HG02973 (cell line): ENCODE measurements around the gene MYO1F.
"Not testable (repeated sequence)": the region's sequence is repeated elsewhere in the genome, so short reads cannot be mapped to it uniquely, and the experiment has no call there.

Experiments used
- ATAC-seq: cut with Tn5 transposase; IDR thresholded peaks from one replicate; pipeline ENCODE4 v1.9.1; 2021; ENCODE audit warnings: moderate library complexity; ENCODE audit not compliant: unreplicated experiment

Gene MYO1F

GRCh38 chr19:8567522-8568172 is 9.6 kb downstream of the MYO1F start:
- ATAC-seq, result no peak

DNA sequence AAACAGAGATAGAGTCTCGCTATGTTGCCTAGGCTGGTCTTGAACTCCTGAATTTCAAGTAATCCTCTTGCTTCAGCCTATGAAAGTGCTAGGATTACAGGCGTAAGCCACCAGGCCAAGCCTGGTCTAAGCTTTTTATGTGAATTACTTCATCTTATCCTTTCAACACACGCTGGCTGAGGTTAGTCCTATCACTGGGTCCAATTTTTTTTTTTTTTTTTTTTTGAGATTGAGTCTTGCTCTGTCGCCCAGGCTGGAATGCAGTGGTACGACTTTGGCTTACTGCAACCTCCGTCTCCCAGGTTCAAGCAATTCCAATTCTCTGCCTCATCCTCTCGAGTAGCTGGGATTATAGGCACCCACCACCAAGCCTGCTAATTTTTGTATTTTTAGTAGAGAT is 10.4 kb downstream of the MYO1F start:
- no peak for ATAC-seq

DNA sequence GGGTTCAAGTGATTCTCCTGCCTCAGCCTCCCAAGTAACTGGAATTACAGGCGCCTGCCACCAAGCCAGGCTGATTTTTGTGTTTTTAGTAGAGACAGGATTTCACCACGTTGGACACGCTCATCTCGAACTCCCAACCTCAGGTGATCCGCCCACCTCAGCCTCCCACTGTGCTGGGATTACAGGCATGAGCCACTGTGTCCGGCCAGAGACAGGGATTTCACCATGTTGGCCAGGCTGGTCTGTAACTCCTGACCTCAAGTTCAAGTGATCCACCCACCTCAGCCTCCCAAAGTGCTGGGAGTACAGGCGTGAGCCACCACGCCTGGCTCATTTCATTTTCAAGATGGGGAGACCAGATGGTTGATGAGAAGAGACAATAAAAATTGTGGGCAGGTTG is 12.4 kb downstream of the MYO1F start:
- not testable (repeated sequence) for ATAC-seq

DNA sequence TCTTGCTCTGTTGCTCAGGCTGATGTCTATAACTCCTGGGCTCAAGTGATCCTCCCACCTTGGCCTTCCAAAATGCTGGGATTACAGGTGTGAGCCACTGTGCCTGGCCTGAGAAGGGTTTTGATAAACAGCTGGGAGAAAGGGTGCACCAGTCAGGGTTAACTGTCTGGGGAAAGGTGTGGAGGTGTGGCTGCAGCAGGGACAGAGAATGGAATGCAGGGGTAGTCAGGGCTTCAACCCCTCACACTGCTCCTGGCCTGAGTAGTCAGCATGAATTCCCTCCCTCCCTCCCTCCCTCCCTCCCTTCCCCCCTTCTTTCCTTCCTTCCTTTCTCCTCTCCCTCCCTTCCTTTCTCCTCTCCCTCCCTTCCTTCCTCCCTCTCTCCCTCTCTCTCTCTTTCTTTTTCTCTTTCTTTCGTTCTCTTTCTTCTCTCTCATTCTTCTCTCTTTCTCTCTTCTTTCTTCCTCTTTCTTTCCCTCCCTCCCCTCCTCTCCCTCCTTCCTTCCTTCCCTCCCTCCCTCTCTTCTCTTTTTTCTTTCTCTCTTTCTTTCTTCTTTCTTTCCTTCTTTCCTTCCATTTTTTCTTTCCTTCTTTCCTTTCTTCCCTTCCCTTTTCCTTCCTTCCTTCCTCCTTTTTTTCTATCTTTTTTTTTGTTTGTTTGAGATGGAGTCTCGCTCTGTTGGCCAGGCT is 16.0 kb downstream of the MYO1F start:
- ATAC-seq, result no peak

DNA sequence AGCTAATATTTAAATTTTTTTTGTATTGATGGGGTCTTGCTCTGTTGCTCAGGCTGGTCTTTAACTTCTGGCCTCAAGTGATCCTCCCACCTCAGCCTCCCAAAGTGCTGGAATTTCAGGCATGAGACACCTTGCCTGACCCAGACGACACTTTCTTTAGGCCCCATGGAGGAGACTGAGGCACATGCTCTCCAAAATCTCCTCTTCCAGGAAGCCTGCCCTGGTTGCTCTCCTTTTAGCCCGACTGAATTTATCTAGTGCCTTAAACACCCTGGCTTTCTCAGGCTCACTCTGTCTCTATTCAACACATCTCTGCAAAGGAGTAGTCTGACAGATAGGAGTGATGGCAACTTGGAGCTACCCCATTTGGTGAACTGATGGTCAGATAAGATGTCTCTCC is 18.9 kb downstream of the MYO1F start:
- no peak for ATAC-seq

- ATAC-seq, result no peak
These were observed 19.5 kb downstream of the MYO1F start for GRCh38 chr19:8557642-8558238.

- ATAC-seq, result not testable (repeated sequence)
These were observed 23.5 kb downstream of the MYO1F start for GRCh38 chr19:8553729-8554128.

DNA sequence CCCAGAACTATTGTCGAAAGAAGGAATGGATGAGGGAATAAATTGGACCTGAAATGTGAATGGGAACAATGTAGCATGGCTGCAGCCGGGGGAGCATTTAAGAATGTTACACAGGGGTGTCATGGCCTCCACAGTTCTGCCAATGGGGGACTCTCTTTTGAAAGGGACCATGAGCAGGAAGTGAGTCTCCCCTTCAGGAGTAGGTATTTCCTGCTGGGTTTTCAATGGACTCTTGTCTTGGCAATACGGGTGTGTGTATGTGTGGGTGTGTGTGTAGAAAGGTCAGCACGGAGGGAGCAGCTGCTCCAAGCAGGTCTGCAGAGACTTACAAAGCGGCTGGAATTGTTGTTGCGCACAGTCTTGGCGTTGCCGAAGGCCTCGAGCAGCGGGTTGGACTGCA is 24.4 kb downstream of the MYO1F start:
- no peak for ATAC-seq

DNA sequence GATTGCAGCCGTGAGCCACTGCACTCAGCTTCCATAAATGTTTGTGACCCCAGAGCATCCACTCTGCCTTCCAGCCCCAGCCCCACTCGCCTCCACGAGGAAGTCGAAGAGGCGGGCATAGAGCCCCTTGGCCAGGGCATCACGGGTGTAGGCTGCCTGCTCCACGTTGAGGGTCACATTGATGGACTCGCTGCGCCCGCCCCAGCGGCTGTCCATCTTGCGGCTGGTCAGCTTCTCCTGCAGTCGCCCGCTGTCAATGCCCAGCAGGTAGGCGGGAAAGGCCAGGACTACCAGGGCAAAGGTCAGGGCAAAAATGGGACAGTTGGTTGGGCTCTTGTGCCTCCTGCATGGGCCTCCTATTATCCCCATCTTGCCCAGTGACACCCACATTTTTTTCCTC is 27.2 kb downstream of the MYO1F start:
- no peak for ATAC-seq

GRCh38 chr19:8545743-8546142 is 31.5 kb downstream of the MYO1F start:
- ATAC-seq, result no peak

GRCh38 chr19:8544168-8544567 is 33.1 kb downstream of the MYO1F start:
- ATAC-seq, result no peak

DNA sequence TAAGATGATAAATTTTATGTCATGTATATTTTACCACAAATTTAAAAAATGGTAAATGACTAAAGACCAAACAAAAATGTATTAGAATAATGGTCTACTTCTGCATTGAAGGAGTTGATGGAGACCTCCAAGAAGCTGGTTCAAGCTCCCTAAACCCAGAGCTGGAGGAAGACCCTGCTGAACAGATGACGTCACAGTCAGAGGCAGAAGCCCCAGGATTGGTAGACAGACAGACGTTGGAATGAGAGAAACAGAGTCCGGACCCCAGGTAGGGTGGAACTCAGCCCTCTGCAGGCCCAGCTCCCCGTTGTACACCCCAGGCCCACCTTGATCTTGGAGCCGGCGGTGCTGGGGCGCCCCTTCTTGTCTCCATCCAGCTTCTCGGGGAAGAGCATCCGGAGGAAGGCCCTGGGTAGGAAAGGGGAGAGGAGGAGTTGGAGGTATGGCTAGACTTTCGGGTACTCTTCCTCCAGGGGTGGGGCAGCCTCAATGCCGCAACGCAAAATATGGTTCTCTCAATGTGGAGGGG is 37.6 kb downstream of the MYO1F start:
- no peak for ATAC-seq

DNA sequence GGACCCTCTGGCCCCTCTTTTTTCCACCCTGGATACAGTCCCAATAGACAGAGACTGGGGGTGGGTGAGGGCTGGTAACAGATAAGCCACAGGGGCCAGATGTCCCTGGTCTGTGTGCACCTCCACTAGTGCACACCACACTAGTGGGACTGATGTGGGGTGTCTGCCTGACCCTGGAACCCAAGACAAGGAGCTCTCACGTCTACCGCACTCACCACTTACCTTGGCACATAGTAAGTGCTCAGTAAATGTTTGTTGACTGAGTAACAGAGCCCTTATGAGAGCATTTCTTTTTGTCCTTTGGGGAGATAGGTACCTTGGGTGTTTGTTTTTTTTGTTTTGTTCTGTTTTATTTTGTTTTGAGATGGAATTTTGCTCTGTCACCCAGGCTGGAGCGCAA is 40.1 kb downstream of the MYO1F start:
- ATAC-seq, result no peak

DNA sequence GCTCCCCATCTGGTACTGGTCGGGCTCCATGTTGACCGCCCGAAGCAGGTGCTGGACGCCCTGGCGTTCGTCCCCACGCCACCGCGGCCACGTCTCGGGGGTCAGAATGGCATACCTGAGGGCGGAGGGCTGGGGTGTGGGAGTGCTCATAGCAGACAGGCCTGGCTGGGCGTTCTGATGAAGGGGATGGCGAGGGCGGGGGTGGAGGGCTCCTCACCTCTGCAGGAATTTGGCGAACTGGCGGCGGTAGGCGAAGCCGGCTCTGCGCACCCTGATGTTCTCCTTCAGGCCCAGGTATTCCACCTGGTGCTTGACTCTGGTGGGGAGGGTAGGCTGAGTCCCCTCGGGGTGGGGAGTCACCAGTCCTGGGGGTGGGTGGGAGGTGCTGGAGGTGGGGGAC is 41.0 kb downstream of the MYO1F start:
- no peak for ATAC-seq

DNA sequence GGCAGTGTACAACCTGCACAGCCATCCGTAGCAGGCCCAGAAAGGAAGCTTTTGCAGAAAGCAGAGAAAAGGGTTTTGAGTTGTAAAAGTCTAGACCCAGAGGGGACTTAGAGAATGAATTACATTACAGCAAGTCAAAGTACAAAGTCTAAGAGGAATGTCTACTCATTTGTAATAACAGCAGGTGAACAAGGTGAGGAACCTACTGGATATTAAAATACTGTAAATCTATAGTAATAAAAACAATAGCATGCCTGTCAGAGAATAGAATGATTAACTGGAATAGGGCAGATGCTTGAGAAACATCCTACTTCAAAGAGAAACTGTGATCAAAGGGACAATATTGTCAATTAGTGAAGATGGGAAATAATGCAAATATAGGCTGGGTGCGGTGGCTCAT is 45.0 kb downstream of the MYO1F start:
- ATAC-seq, result no peak

DNA sequence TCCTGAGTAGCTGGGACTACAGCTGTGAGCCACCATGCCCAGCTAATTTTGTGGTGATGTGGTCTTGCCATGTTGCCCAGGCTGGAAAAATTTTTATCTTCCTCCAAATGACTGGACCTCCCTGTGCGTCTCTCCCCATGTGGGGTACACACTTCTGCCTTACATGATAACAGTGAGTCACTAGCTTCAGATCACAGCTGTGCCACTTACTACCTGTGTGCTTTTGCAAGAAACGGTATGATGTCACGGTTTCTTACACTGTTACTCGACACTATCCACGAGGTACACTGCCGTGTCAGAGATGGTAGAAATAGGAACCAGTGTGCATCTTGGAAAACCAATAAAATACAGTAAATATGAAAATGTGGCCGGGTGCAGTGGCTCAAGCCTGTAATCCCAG is 45.8 kb downstream of the MYO1F start:
- ATAC-seq, result no peak

- no peak for ATAC-seq
These were observed 47.1 kb downstream of the MYO1F start for GRCh38 chr19:8530061-8530679.

DNA sequence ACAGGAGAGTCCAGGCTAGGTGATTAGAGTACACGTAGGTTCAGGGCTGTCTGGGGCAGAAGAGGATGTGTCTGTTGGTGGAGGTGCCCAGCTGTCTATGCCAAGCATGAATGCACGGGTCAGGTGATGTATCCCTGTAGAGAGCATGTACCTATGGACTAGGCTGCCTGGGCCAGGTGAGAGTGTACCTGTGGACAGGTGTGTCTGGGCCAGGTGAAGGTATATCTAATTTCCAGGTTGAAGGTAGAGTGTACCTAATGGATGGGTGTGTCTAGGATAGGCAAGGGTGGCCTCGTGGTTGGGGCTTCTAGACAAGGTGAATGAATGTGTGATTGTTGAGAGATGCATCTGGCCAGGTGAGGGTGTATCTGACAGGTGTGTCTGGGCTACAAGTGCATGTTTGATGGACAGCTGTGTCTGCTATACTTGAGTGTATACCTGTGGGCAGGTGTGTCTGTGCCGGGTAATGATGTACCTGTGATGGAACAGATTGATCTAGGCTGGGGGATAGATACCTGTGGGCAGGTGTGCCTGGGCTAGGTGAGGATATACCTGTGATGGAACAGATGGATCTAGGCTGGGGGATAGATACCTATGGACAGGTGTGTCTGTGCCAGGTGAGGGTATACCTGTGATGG is 47.8 kb downstream of the MYO1F start:
- no peak for ATAC-seq

DNA sequence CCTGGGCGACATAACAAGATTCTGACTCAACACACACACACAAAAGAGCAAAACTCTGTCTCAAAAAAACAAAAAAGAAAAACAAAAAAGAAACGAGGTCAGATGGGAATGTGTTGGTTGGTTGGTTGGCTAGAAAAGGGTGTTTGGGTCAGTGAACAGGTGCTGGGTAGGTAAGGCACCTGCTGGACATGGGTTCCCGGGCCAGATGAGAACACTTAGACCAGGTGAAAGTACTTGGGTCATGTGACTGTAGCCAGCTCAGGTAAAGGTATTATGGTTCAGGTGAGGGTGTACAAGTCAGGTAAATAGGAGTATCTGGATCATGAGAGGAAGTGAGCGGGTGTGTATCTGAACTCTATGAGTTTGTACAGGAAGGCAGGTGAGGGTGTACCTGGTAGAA is 48.7 kb downstream of the MYO1F start:
- no peak for ATAC-seq

DNA sequence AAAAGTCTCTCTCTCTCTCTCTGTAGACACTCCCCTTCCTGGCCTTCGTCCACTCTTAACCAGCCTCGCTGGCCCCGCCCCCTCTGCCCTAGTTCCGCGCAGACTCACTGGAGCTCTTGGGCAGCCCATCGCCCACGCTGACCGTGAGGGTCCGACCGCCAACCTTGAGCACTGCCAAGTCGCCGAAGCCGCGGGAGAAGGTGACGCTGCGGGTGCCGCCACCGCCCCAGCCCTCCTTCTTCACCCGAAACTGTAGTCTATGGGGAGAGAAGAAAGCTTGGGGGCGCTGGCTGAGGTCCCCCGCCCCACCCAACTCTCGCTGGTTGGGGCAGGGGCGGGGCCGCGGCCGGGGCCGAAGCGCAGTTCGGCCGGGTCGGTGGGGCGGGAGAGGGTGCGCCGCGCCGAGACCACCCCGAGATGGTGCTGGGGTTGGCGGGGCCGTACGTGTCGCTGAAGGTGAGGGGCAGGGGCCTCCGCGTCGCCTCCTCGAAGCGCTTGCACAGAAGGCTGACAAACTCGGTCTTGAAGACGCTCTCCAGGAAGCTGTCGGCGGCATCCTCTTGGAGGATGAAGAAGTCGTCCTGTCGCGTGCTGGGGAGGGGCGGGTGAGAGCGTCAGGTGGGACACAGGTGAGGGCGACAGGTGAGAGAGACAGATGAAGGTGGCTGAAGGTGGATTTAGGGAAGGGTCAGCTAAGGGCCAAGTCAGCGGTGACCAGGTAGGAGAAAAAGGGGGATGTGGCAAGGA is 50.7 kb downstream of the MYO1F start:
- no peak for ATAC-seq

DNA sequence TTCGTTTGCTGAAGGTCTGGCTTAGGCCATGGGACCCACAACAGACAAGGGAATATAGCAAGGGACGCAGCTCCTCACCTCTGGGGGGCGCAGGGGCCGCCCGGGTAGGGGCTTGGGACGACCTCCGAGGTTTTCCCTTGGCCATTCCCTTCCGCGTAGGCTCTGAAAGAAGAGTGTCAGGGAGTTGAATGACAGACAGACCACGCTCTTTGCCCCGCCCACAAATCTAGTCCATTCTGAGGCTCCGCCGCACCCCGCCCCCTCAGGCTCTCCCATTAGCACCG is 51.9 kb downstream of the MYO1F start:
- no peak for ATAC-seq
